DMS53 (cell line): ENCODE data around the gene ZHX3.

Source experiments
- DNase-seq: peaks from one replicate; lab custom pipeline; 2025; lab: John Stamatoyannopoulos, UW

ZHX3 gene

GRCh38 chr20:41317546-41318270 lies at the start of gene ZHX3:
Gene ZHX3, minus strand, starts transcription at chr20:41317731. Its CDS starts 112,815 bp downstream, at chr20:41204916.
- DNase-seq: peak; percentile 98

GRCh38 chr20:41367393-41367695 lies 49.8 kb upstream of the ZHX3 start:
- DNase-seq: peak; percentile 28

- DNase-seq: peak; percentile 30
Measured at GRCh38 chr20:41366546-41367392, 49.2 kb upstream of the ZHX3 start, which contains the start of gene EMILIN3. Gene EMILIN3, minus strand, starts transcription at chr20:41366818. Its CDS starts 184 bp downstream, at chr20:41366634.

GRCh38 chr20:41365777-41366545 lies 48.4 kb upstream of the ZHX3 start:
- peak; percentile 43 for DNase-seq

GRCh38 chr20:41364967-41365765 lies 47.6 kb upstream of the ZHX3 start:
- no peak for DNase-seq

- peak; percentile 15 for DNase-seq
Measured at GRCh38 chr20:41364236-41364855, 46.8 kb upstream of the ZHX3 start.

- DNase-seq: no peak
Measured at GRCh38 chr20:41363601-41364000, 46.1 kb upstream of the ZHX3 start.

GRCh38 chr20:41362748-41363140 lies 45.2 kb upstream of the ZHX3 start:
- DNase-seq: no peak

- DNase-seq: peak; percentile 68
Measured at GRCh38 chr20:41361757-41362747, 44.5 kb upstream of the ZHX3 start.

- DNase-seq: no peak
Measured at GRCh38 chr20:41360831-41361756, 43.6 kb upstream of the ZHX3 start.

GRCh38 chr20:41359541-41360011 lies 42.0 kb upstream of the ZHX3 start:
- no peak for DNase-seq

- DNase-seq: no peak
Measured at GRCh38 chr20:41358717-41359116, 41.2 kb upstream of the ZHX3 start.

GRCh38 chr20:41358230-41358629 lies 40.7 kb upstream of the ZHX3 start:
- no peak for DNase-seq

GRCh38 chr20:41357424-41358163 lies 40.1 kb upstream of the ZHX3 start:
- peak; percentile 10 for DNase-seq

- no peak for DNase-seq
Measured at GRCh38 chr20:41356951-41357350, 39.4 kb upstream of the ZHX3 start.

GRCh38 chr20:41355598-41356203 lies 38.2 kb upstream of the ZHX3 start:
- DNase-seq: no peak

GRCh38 chr20:41355192-41355591 lies 37.7 kb upstream of the ZHX3 start:
- DNase-seq: no peak

GRCh38 chr20:41353530-41353929 lies 36.0 kb upstream of the ZHX3 start:
- DNase-seq: no peak
